Measurements from ENCODE around the gene RNF44. TPM values are rescaled to one million over a fixed set of nuclear protein-coding genes. Genes with fewer than 3 reads are reported as not detected.

The RNF44 gene
- total RNA-seq, 1 experiment from 2014 or later: 58.4 TPM

DNA sequence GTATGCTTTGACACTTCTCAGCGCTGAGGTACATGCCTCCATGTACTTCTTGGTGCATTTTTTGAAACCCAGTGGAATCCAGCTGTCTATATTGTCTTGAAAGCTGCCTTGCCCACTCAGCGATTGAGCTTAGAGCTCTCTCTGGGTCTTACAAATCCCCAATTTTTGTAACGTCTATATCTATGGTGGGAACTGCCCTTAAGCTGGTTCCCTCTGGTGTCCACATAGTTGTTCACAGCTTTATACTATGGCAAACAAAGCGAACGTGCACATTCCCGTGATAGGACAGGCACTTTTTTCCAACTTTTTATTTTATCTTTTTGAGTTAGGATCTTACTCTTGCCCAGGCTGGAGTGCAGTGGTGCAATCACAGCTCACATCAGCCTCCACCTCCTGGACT is 32.8 kb upstream of the RNF44 start (continued):
- TF ChIP-seq POLR2A (IDR thresholded peaks at IDR 0.05; ENCODE audit: borderline replicate concordance, extremely low read depth, insufficient read depth, insufficient read length): no peak
- TF ChIP-seq TCF7L2 (IDR thresholded peaks at IDR 0.05; ENCODE audit: borderline replicate concordance, extremely low read depth, insufficient read depth, insufficient read length): no peak
- TF ChIP-seq, protein P1, sequence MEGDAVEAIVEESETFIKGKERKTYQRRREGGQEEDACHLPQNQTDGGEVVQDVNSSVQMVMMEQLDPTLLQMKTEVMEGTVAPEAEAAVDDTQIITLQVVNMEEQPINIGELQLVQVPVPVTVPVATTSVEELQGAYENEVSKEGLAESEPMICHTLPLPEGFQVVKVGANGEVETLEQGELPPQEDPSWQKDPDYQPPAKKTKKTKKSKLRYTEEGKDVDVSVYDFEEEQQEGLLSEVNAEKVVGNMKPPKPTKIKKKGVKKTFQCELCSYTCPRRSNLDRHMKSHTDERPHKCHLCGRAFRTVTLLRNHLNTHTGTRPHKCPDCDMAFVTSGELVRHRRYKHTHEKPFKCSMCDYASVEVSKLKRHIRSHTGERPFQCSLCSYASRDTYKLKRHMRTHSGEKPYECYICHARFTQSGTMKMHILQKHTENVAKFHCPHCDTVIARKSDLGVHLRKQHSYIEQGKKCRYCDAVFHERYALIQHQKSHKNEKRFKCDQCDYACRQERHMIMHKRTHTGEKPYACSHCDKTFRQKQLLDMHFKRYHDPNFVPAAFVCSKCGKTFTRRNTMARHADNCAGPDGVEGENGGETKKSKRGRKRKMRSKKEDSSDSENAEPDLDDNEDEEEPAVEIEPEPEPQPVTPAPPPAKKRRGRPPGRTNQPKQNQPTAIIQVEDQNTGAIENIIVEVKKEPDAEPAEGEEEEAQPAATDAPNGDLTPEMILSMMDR (IDR thresholded peaks at IDR 0.05 in 2 of 3, conservative IDR thresholded peaks at IDR 0.05 in 1 of 3; ENCODE audit: borderline replicate concordance in 1 of 3, insufficient read depth in 1 of 3, low read depth in 2 of 3, low read length in 2 of 3): peak; percentile 9 to 31 (median 20); a peak in 3 of 6 replicates
- TF ChIP-seq ZNF274 (IDR thresholded peaks at IDR 0.05; ENCODE audit: low read depth, low read length): no peak
- no peak for TF ChIP-seq JUND (IDR thresholded peaks at IDR 0.05)
- no peak for TF ChIP-seq ZFX (IDR thresholded peaks at IDR 0.05)
- TF ChIP-seq ELF1 (IDR thresholded peaks at IDR 0.05; ENCODE audit: borderline replicate concordance, low read depth): no peak
- no peak for TF ChIP-seq EGR1 (IDR thresholded peaks at IDR 0.05; ENCODE audit: low read depth)
- TF ChIP-seq EZH2 (IDR thresholded peaks at IDR 0.05): no peak
- no peak for TF ChIP-seq CBX3 (IDR thresholded peaks at IDR 0.05; ENCODE audit: low read depth)
- TF ChIP-seq RAD21 (IDR thresholded peaks at IDR 0.05; ENCODE audit: low read depth): peak; percentile 27; the same call in 1 of the 2 replicates

DNA sequence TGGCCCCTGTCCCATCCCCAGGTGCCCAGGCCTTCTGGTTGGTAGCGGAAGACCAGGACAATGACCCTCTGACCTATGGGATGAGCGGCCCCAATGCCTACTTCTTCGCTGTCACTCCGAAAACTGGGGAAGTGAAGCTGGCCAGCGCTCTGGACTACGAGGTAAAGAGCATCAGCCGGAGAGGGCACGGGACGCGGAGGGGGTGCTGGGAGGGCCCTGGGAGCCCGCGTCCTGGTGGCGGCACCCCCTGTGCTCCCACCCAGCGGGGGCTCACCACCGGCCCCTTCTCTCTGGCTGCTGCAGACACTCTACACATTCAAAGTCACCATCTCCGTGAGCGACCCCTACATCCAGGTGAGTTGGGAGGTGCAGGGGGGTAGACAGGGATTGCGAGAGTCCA is 31.5 kb upstream of the RNF44 start:
- Histone ChIP-seq H2AFZ (ENCODE audit: low read depth, low read length, poor library complexity, severe bottlenecking) (no peak overlapping the region), H3K27me3 (ENCODE audit: insufficient read depth, low read length) (no peaks in the 10 kb centered on the region), H4K20me1 (ENCODE audit: insufficient read depth) (no peaks in the 10 kb centered on the region), H3K4me3 (replicated peaks in 1 of 2; ENCODE audit: low read depth in 1 of 2, low read length in 2 of 2) (no peak overlapping the region), H3K4me2 (ENCODE audit: low read length) (no peak overlapping the region), H3K9ac (ENCODE audit: low read length) (no peak overlapping the region), H3K36me3 (ENCODE audit: control insufficient read depth in 1 of 2, insufficient read depth in 2 of 2, low read length in 2 of 2) (no peaks in the 10 kb centered on the region), H3K79me2 (ENCODE audit: insufficient read depth, low read length) (no peaks in the 10 kb centered on the region), H3K9me2 (ENCODE audit: insufficient read depth) (no peaks in the 10 kb centered on the region), H3K27ac (ENCODE audit: low read depth, low read length) (no peak overlapping the region), H3K9me3 (ENCODE audit: control insufficient read depth in 1 of 2, insufficient read depth in 1 of 2, low read depth in 1 of 2, low read length in 2 of 2) (no peaks in the 10 kb centered on the region), H3K4me1 (ENCODE audit: control insufficient read depth in 1 of 2, insufficient read depth in 2 of 2, low read length in 2 of 2) (peaks cover 0 to 1% of the 10 kb centered on the region in 2 experiments; a peak in 1 of 4 replicates)
- no peak for DNase-seq (ENCODE audit: low read depth, low spot score)
- BruUV-seq (replicated peaks): no TSS peak
- ChIA-PET POLR2A (no interaction called here), CTCF (no interaction called here), RAD21 (ENCODE audit: low non-redundant PET in 1 of 2, low total read pairs in 2 of 2, uncharacterized antibody in 2 of 2, unreplicated experiment in 2 of 2) (no interaction called here)
- intact Hi-C loops (cut with micrococcal nuclease): no loop called here
- no peak for ATAC-seq
- no peak for TF ChIP-seq RAD21 (IDR thresholded peaks at IDR 0.05; ENCODE audit: low read depth)
- TF ChIP-seq SRF (IDR thresholded peaks at IDR 0.05; ENCODE audit: low read depth): no peak
- no peak for TF ChIP-seq EZH2 (IDR thresholded peaks at IDR 0.05)
- TF ChIP-seq POLR2AphosphoS5 (IDR thresholded peaks at IDR 0.05; ENCODE audit: low read depth, low read length): no peak
- no peak for TF ChIP-seq CBX3 (IDR thresholded peaks at IDR 0.05; ENCODE audit: low read depth)
- TF ChIP-seq, protein P2, sequence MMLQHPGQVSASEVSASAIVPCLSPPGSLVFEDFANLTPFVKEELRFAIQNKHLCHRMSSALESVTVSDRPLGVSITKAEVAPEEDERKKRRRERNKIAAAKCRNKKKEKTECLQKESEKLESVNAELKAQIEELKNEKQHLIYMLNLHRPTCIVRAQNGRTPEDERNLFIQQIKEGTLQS (IDR thresholded peaks at IDR 0.05): no peak
- TF ChIP-seq JUND (IDR thresholded peaks at IDR 0.05): no peak
- no peak for TF ChIP-seq EZH2phosphoT487 (IDR thresholded peaks at IDR 0.05; ENCODE audit: borderline replicate concordance)
- TF ChIP-seq, protein P1 (IDR thresholded peaks at IDR 0.05 in 2 of 3, conservative IDR thresholded peaks at IDR 0.05 in 1 of 3; ENCODE audit: borderline replicate concordance in 1 of 3, insufficient read depth in 1 of 3, low read depth in 2 of 3, low read length in 2 of 3): no peak
- TF ChIP-seq ZNF274 (IDR thresholded peaks at IDR 0.05; ENCODE audit: low read depth, low read length): no peak
- no peak for TF ChIP-seq YY1 (IDR thresholded peaks at IDR 0.05; ENCODE audit: extremely low read depth, insufficient replicate concordance, low read depth, low read length)
- TF ChIP-seq, protein P3, sequence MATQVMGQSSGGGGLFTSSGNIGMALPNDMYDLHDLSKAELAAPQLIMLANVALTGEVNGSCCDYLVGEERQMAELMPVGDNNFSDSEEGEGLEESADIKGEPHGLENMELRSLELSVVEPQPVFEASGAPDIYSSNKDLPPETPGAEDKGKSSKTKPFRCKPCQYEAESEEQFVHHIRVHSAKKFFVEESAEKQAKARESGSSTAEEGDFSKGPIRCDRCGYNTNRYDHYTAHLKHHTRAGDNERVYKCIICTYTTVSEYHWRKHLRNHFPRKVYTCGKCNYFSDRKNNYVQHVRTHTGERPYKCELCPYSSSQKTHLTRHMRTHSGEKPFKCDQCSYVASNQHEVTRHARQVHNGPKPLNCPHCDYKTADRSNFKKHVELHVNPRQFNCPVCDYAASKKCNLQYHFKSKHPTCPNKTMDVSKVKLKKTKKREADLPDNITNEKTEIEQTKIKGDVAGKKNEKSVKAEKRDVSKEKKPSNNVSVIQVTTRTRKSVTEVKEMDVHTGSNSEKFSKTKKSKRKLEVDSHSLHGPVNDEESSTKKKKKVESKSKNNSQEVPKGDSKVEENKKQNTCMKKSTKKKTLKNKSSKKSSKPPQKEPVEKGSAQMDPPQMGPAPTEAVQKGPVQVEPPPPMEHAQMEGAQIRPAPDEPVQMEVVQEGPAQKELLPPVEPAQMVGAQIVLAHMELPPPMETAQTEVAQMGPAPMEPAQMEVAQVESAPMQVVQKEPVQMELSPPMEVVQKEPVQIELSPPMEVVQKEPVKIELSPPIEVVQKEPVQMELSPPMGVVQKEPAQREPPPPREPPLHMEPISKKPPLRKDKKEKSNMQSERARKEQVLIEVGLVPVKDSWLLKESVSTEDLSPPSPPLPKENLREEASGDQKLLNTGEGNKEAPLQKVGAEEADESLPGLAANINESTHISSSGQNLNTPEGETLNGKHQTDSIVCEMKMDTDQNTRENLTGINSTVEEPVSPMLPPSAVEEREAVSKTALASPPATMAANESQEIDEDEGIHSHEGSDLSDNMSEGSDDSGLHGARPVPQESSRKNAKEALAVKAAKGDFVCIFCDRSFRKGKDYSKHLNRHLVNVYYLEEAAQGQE (IDR thresholded peaks at IDR 0.05; ENCODE audit: low read depth): no peak
- TF ChIP-seq EGR1 (IDR thresholded peaks at IDR 0.05; ENCODE audit: low read depth): no peak
- TF ChIP-seq SP1 (IDR thresholded peaks at IDR 0.05; ENCODE audit: low read depth): no peak
- TF ChIP-seq ZFX (IDR thresholded peaks at IDR 0.05): no peak
